ENCODE results near the gene DMRT3.

Gene DMRT3

GRCh38 chr9:1002678-1003077, 26.2 kb downstream of the DMRT3 start:
- DNase-seq (ENCODE audit: low read depth in 2 of 2) = no peak

GRCh38 chr9:1005043-1005667, 28.7 kb downstream of the DMRT3 start:
- DNase-seq (ENCODE audit: low read depth in 2 of 2) = peak; percentile 10

GRCh38 chr9:1007312-1007711, 30.9 kb downstream of the DMRT3 start:
- no peak for DNase-seq (ENCODE audit: low read depth in 2 of 2)

GRCh38 chr9:1008216-1008615, 31.8 kb downstream of the DMRT3 start:
- no peak for DNase-seq (ENCODE audit: low read depth in 2 of 2)

GRCh38 chr9:1009101-1009707, 32.7 kb downstream of the DMRT3 start:
- peak; percentile 27 to 44 for DNase-seq (ENCODE audit: low read depth in 2 of 2)

GRCh38 chr9:1013021-1013420, 36.6 kb downstream of the DMRT3 start:
- no peak for DNase-seq (ENCODE audit: low read depth in 2 of 2)

- no peak for DNase-seq (ENCODE audit: low read depth in 2 of 2)
Measured at GRCh38 chr9:1014225-1014624, 37.8 kb downstream of the DMRT3 start.

- DNase-seq (ENCODE audit: low read depth in 2 of 2) = no peak
Measured at GRCh38 chr9:1014640-1015039, 38.2 kb downstream of the DMRT3 start.

GRCh38 chr9:1018121-1018520, 41.7 kb downstream of the DMRT3 start:
- DNase-seq (ENCODE audit: low read depth in 2 of 2) = no peak

- DNase-seq (ENCODE audit: low read depth in 2 of 2) = no peak
Measured at GRCh38 chr9:1024112-1024511, 47.7 kb downstream of the DMRT3 start.

GRCh38 chr9:1025131-1025530, 48.7 kb downstream of the DMRT3 start:
- DNase-seq (ENCODE audit: low read depth in 2 of 2) = no peak

- DNase-seq (ENCODE audit: low read depth in 2 of 2) = no peak
Measured at GRCh38 chr9:1026219-1026618, 49.8 kb downstream of the DMRT3 start.

- no peak for DNase-seq (ENCODE audit: low read depth in 2 of 2)
Measured at GRCh38 chr9:1028501-1029190, 52.2 kb downstream of the DMRT3 start.

- no peak for DNase-seq (ENCODE audit: low read depth in 2 of 2)
Measured at GRCh38 chr9:1031951-1032601, 55.6 kb downstream of the DMRT3 start.

- no peak for DNase-seq (ENCODE audit: low read depth in 2 of 2)
Measured at GRCh38 chr9:1034271-1034670, 57.8 kb downstream of the DMRT3 start.

- DNase-seq (ENCODE audit: low read depth in 2 of 2) = no peak
Measured at GRCh38 chr9:1039589-1039988, 63.1 kb downstream of the DMRT3 start.
